Transverse colon (tissue), 4 donors: ENCODE data around the gene RIPOR1. TPM values are rescaled to one million over a fixed set of nuclear protein-coding genes. Genes with fewer than 3 reads are reported as not detected.

ENCODE experiments used
- DNase-seq: peaks from one replicate; pipeline ENCODE4 v3.0.0-alpha.2; 2019
- H3K27ac ChIP-seq, 4 donors: fragments of 200-600 bp; sonication (generic); 2 replicates each; pipeline ENCODE4 v1.5.1; 2016 to 2018; ENCODE audit warnings: inconsistent platforms in 4 of 4
- H3K27me3 ChIP-seq: fragments of 200-600 bp; sonication (generic); 2 replicates; pipeline ENCODE4 v1.5.1; 2017; ENCODE audit warnings: inconsistent platforms
- H3K36me3 ChIP-seq, 4 donors: fragments of 200-600 bp; sonication (generic); 2 replicates each; pipeline ENCODE4 v1.5.1; 2017 to 2019; ENCODE audit warnings: inconsistent platforms in 4 of 4
- H3K4me1 ChIP-seq, 4 donors: fragments of 200-600 bp; sonication (generic); 2 replicates each; pipeline ENCODE4 v1.5.1; 2017 to 2020; ENCODE audit warnings: inconsistent platforms in 4 of 4
- H3K4me3 ChIP-seq, 4 donors: fragments of 200-600 bp; sonication (generic); 1 replicate in 1 of 4; 2 replicates in 3 of 4; pipeline versions ENCODE4 v1.5.1 to v1.6.1; 2017 to 2019; ENCODE audit warnings: inconsistent platforms in 4 of 4
- H3K9me3 ChIP-seq, 2 donors: fragments of 200-600 bp; sonication (generic); 2 replicates each; pipeline ENCODE4 v1.5.1; 2017 to 2019; ENCODE audit warnings: inconsistent platforms in 2 of 2
- EP300 ChIP-seq: sonication (generic); formaldehyde crosslinking; IDR thresholded peaks from one replicate; pipeline ENCODE4 v1.6.1; 2017; ENCODE audit warnings: antibody characterized with exemption, low read depth
- POLR2A ChIP-seq: fragments of 450-650 bp; IDR thresholded peaks from one replicate; pipeline ENCODE4 v1.6.1; 2016; ENCODE audit warnings: antibody characterized with exemption, mild to moderate bottlenecking, moderate library complexity
- POLR2AphosphoS5 ChIP-seq, 3 donors: sonication (generic); formaldehyde crosslinking; IDR thresholded peaks; one replicate each; pipeline ENCODE4 v1.6.1; 2016; ENCODE audit warnings: antibody characterized with exemption in 3 of 3
- WGBS, 2 donors: methylation state at CpG; one replicate each; pipeline ENCODE4 v1.1.5; 2018; ENCODE audit warnings: low coverage in 1 of 2; 5-methylcytosine and 5-hydroxymethylcytosine counted together
- in situ Hi-C, 4 donors: fragments of 200-750 bp; cut with MboI; loops; one replicate each; pipeline versions ENCODE4 v1.15.0 to v1.15.1; 2017; ENCODE audit warnings: low sequenced_read_pairs in 3 of 4, low pct_ligation_motif_present in 1 of 4, low pct_unique_long_range_greater_than_20kb in 1 of 4
- intact Hi-C: fragments of 100-400 bp; cut with DNase I; formaldehyde crosslinking; loops from one replicate; pipeline ENCODE4 v1.15.1; 2023; ENCODE audit warnings: low total_unique reads
- total RNA-seq, 4 donors: library from RNA; depleted of rRNA; stranded (reverse); fragments of >200 nt; gene quantifications; one replicate each; pipeline ENCODE4 v1.1.0, GENCODE V29; 2016
- TF ChIP-seq, protein P1 (sequence below), 5 experiments: fragments of 200-600 bp in 3 of 5; fragments of 450-650 bp in 2 of 5; sonication (generic) in 3 of 5; IDR thresholded peaks; 1 replicate in 2 of 5; 2 replicates in 3 of 5; pipeline ENCODE4 v1.5.1; 2016 to 2017; ENCODE audit warnings: antibody characterized with exemption in 5 of 5, inconsistent platforms in 3 of 5, mild to moderate bottlenecking in 2 of 5, moderate library complexity in 1 of 5

RIPOR1 gene
- total RNA-seq, 4 donors from 2014 or later = 11.2 to 141 (median 24.1) TPM

DNA sequence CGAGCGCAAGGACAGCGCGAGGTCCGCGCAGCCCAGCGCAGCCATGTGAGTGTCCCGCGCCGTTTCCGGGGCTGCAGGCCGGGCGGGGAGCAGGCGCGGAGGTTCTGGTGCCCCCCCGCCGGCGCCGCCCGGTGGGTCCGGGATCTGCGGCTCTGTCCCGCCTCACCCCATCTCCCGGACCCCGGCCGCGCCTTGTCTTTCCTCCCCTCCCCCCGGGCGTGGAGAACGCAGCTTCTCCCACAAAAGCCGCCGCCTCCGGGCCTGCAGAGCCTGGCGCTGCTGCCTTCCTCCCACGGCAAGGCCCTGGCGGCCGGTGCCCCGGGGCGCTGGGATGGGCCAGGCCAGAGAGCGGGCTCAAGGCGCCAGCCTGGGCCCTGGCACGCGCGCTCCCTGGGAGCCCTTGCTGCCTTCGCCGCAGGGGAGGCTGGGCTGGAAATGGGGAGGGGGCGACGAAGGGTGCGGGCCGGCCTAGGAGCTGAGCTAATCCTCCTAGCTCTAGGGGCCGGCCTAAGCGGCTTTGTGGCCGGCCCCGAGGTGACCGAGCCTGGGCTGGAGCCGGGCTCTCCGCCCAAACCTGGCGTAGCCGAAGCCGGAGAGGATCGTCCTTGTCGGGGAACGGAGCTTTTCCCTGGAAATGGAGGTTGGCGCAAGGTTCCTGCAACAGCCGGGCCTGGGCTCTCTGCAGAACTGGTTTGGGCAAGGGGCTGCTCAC lies 397 bp downstream of the RIPOR1 start:
- WGBS, 2 donors = 14% methylated on average over 13 of the region's 65 CpGs; no CpG with 5 or more reads in 1 of the 2 donors
- no peaks in the 10 kb centered on the region for H3K27me3 ChIP-seq
- peaks cover 8 to 30% (median 25%) of the 10 kb centered on the region in 4 donors for H3K4me1 ChIP-seq

DNA sequence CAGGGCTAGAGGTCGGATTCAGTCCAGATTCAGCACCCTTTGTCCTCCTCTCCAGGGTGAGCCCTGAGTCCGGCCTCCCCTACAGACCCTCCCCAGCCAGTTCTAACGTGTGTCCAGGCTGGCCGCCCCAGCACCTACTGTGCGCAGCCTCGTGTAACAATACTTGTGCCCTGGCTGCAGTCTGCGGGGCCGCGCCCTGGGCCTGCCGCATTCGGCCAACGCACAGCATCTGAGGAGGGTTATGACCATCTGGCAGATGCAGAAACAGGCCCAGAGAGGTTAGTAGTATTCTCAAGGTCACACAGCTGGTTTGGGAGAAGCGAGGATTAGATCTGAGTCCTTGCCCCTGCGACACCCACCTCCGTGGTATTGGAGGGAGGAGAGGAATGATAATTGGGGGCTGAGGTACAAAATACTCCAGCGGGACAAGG lies 968 bp downstream of the RIPOR1 start:
- Histone ChIP-seq H3K36me3 (no peaks in the 10 kb centered on the region), H3K27ac (peak overlapping the region; percentile 88 to 92 (median 90)), H3K4me3 (peak overlapping the region; percentile 55 to 75 (median 62)), H3K27me3 (no peaks in the 10 kb centered on the region), H3K4me1 (peaks cover 8 to 30% (median 25%) of the 10 kb centered on the region in 4 donors), H3K9me3 (no peaks in the 10 kb centered on the region)
- in situ Hi-C loops (loop anchor here in 1 of 4 donors (10.0 kb wide), 1 partner anchor 135 kb away; the partner anchor contains the start of genes ACD, C16orf86, ENKD1 and PARD6A), intact Hi-C loops (no loop called here)
- TF ChIP-seq, protein P1, sequence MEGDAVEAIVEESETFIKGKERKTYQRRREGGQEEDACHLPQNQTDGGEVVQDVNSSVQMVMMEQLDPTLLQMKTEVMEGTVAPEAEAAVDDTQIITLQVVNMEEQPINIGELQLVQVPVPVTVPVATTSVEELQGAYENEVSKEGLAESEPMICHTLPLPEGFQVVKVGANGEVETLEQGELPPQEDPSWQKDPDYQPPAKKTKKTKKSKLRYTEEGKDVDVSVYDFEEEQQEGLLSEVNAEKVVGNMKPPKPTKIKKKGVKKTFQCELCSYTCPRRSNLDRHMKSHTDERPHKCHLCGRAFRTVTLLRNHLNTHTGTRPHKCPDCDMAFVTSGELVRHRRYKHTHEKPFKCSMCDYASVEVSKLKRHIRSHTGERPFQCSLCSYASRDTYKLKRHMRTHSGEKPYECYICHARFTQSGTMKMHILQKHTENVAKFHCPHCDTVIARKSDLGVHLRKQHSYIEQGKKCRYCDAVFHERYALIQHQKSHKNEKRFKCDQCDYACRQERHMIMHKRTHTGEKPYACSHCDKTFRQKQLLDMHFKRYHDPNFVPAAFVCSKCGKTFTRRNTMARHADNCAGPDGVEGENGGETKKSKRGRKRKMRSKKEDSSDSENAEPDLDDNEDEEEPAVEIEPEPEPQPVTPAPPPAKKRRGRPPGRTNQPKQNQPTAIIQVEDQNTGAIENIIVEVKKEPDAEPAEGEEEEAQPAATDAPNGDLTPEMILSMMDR (IDR thresholded peaks at IDR 0.05) = no peak
- no peak for TF ChIP-seq POLR2AphosphoS5 (IDR thresholded peaks at IDR 0.05)
- no peak for TF ChIP-seq POLR2A
- TF ChIP-seq EP300 = no peak
- WGBS, 2 donors = 4% methylated on average over 16 of the region's 16 CpGs; no CpG with 5 or more reads in 1 of the 2 donors
- DNase-seq = no peak

More for the DNA sequence above, 397 bp downstream of the RIPOR1 start:
- Histone ChIP-seq H3K9me3 (no peaks in the 10 kb centered on the region), H3K36me3 (no peaks in the 10 kb centered on the region), H3K4me3 (peak overlapping the region; percentile 55 to 75 (median 62)), H3K27ac (peak overlapping the region; percentile 88 to 92 (median 90))
- in situ Hi-C loops (loop anchor here in 1 of 4 donors (10.0 kb wide), 1 partner anchor 136 kb away; the partner anchor contains the start of genes ACD, C16orf86, ENKD1 and PARD6A), intact Hi-C loops (no loop called here)
- TF ChIP-seq POLR2AphosphoS5 (IDR thresholded peaks at IDR 0.05) = peak in 1 of 3 donors; percentile 11
- peak; percentile 20 for TF ChIP-seq POLR2A
- TF ChIP-seq, protein P1 (IDR thresholded peaks at IDR 0.05) = no peak
- peak; percentile 48 for DNase-seq

DNA sequence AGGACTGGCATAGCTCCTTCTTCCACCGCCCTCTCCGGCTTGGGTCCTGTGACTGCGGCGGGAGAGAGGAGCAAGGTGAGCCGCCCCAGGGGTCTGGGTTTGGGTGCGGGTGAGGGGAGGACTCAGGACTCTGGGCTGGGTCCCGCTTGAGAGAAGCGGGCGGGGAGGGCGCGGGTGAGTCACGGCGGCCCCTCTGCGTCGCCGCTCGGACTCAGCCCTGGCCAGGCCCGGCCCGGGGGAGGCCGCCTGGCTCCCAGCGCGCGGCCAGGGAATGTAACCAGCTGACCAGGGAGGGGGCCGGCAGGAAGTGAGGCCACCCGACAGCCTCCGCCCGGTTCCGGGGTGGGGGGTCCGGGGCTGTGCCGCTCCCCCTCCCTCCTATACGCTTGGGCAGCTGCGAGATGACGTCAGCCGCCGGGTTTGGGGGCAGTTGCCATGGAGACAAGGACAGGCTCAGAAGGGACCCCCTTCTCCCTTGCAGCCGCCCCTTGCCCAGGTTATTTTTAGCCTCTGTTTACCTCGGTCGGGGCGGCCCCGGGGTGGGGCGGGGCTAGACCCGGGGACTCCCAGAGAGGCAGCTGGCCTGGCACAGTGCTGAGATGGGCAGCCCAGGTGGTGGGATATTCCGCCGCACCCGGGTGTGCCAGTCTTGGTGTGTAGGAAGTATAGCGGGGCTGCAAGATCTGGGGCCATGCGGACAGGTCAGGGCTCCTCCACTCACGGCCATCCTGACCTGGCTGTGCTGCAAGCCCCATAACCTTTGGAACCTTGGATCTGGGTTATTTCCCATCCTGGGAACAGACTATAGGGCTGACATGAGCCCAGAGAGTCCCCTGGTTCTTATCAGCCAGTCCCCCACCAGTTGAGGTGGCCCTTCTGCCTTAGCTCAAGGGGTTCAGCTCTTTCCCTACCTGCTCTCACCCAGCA lies 1.6 kb downstream of the RIPOR1 start:
- DNase-seq = peak; percentile 76
- H3K4me3 ChIP-seq = peak overlapping the region; percentile 55 to 75 (median 62)
- peaks cover 8 to 30% (median 25%) of the 10 kb centered on the region in 4 donors for H3K4me1 ChIP-seq
- 4% methylated on average over 26 of the region's 48 CpGs; no CpG with 5 or more reads in 1 of the 2 donors for WGBS, 2 donors
- in situ Hi-C loops = no loop called here
- intact Hi-C loops = no loop called here
- no peaks in the 10 kb centered on the region for H3K9me3 ChIP-seq
- H3K27me3 ChIP-seq = no peaks in the 10 kb centered on the region
- peak overlapping the region; percentile 88 to 92 (median 90) for H3K27ac ChIP-seq
- TF ChIP-seq, protein P1 (IDR thresholded peaks at IDR 0.05) = no peak
- TF ChIP-seq POLR2AphosphoS5 (IDR thresholded peaks at IDR 0.05) = peak; percentile 70 to 85 (median 76)
- peak; percentile 56 for TF ChIP-seq POLR2A
- TF ChIP-seq EP300 = no peak
- H3K36me3 ChIP-seq = no peaks in the 10 kb centered on the region
